ENCODE data around the gene LEF1. TPM values are rescaled to one million over a fixed set of nuclear protein-coding genes. Genes with fewer than 3 reads are reported as not detected.

The LEF1 gene
- total RNA-seq, 1 experiment from 2014 or later: 22.3 TPM

- H3K9me3 Mint-ChIP-seq (ENCODE audit: unreplicated experiment): no peaks in the 10 kb centered on the region
- H3K27ac Mint-ChIP-seq (ENCODE audit: unreplicated experiment): no peak overlapping the region
- H3K27me3 Mint-ChIP-seq (ENCODE audit: insufficient read depth, unreplicated experiment): no peaks in the 10 kb centered on the region
- Histone ChIP-seq H3K4me3 (ENCODE audit: low read depth, low read length) (no peak overlapping the region), H3K27me3 (replicated peaks; ENCODE audit: control insufficient read depth, insufficient read depth, low read length) (no peaks in the 10 kb centered on the region), H3K36me3 (ENCODE audit: control insufficient read depth, insufficient read depth, low read length) (no peaks in the 10 kb centered on the region), H3K4me1 (no peaks in the 10 kb centered on the region), H3K9me3 (no peaks in the 10 kb centered on the region)
- H3K4me1 Mint-ChIP-seq (ENCODE audit: low read depth, unreplicated experiment): no peaks in the 10 kb centered on the region
- ChIA-PET POLR2A (no interaction called here), CTCF (no interaction called here)
- intact Hi-C loops (cut with micrococcal nuclease; ENCODE audit: unreplicated experiment): no loop called here
- H3K4me3 Mint-ChIP-seq (ENCODE audit: unreplicated experiment): no peak overlapping the region
- no TSS peak for BruUV-seq (replicated peaks)
- no peak for DNase-seq
- H3K36me3 Mint-ChIP-seq (ENCODE audit: insufficient read depth, unreplicated experiment): peaks cover 4% of the 10 kb centered on the region
- TF ChIP-seq CTCF (IDR thresholded peaks at IDR 0.05; ENCODE audit: insufficient read depth in 1 of 2, low read depth in 1 of 2, low read length in 1 of 2, severe bottlenecking in 1 of 2, unreplicated experiment in 1 of 2): no peak
Measured at GRCh38 chr4:108107729-108108382, 60.9 kb downstream of the LEF1 start.

- H3K9me3 ChIP-seq: no peaks in the 10 kb centered on the region
- Mint-ChIP-seq H3K4me1 (ENCODE audit: low read depth, unreplicated experiment) (no peaks in the 10 kb centered on the region), H3K27ac (ENCODE audit: unreplicated experiment) (no peak overlapping the region), H3K9me3 (ENCODE audit: unreplicated experiment) (no peaks in the 10 kb centered on the region), H3K36me3 (ENCODE audit: insufficient read depth, unreplicated experiment) (peaks cover 4% of the 10 kb centered on the region), H3K4me3 (ENCODE audit: unreplicated experiment) (no peak overlapping the region), H3K27me3 (ENCODE audit: insufficient read depth, unreplicated experiment) (no peaks in the 10 kb centered on the region)
- no TSS peak for BruUV-seq (replicated peaks)
- POLR2A ChIA-PET: no interaction called here
- H3K27me3 ChIP-seq (replicated peaks; ENCODE audit: control insufficient read depth, insufficient read depth, low read length): no peaks in the 10 kb centered on the region
- no peak for DNase-seq
- CTCF ChIA-PET: no interaction called here
- H3K4me3 ChIP-seq (ENCODE audit: low read depth, low read length): no peak overlapping the region
- intact Hi-C loops (cut with micrococcal nuclease; ENCODE audit: unreplicated experiment): no loop called here
- no peaks in the 10 kb centered on the region for H3K36me3 ChIP-seq (ENCODE audit: control insufficient read depth, insufficient read depth, low read length)
- no peak for TF ChIP-seq CTCF (IDR thresholded peaks at IDR 0.05; ENCODE audit: insufficient read depth in 1 of 2, low read depth in 1 of 2, low read length in 1 of 2, severe bottlenecking in 1 of 2, unreplicated experiment in 1 of 2)
- H3K4me1 ChIP-seq: no peaks in the 10 kb centered on the region
Measured at GRCh38 chr4:108107101-108107500, 61.6 kb downstream of the LEF1 start.

- no peaks in the 10 kb centered on the region for H3K27me3 Mint-ChIP-seq (ENCODE audit: insufficient read depth, unreplicated experiment)
- no peak overlapping the region for H3K27ac Mint-ChIP-seq (ENCODE audit: unreplicated experiment)
- no peak for DNase-seq
- POLR2A ChIA-PET: no interaction called here
- no peak overlapping the region for H3K4me3 Mint-ChIP-seq (ENCODE audit: unreplicated experiment)
- no peaks in the 10 kb centered on the region for H3K9me3 ChIP-seq
- intact Hi-C loops (cut with micrococcal nuclease; ENCODE audit: unreplicated experiment): no loop called here
- H3K36me3 ChIP-seq (ENCODE audit: control insufficient read depth, insufficient read depth, low read length): no peaks in the 10 kb centered on the region
- H3K4me1 ChIP-seq: no peaks in the 10 kb centered on the region
- no peaks in the 10 kb centered on the region for H3K4me1 Mint-ChIP-seq (ENCODE audit: low read depth, unreplicated experiment)
- no TSS peak for BruUV-seq (replicated peaks)
- peaks cover 4% of the 10 kb centered on the region for H3K36me3 Mint-ChIP-seq (ENCODE audit: insufficient read depth, unreplicated experiment)
- TF ChIP-seq CTCF (IDR thresholded peaks at IDR 0.05; ENCODE audit: insufficient read depth in 1 of 2, low read depth in 1 of 2, low read length in 1 of 2, severe bottlenecking in 1 of 2, unreplicated experiment in 1 of 2): no peak
- H3K9me3 Mint-ChIP-seq (ENCODE audit: unreplicated experiment): no peaks in the 10 kb centered on the region
- H3K27me3 ChIP-seq (replicated peaks; ENCODE audit: control insufficient read depth, insufficient read depth, low read length): no peaks in the 10 kb centered on the region
- CTCF ChIA-PET: no interaction called here
- no peak overlapping the region for H3K4me3 ChIP-seq (ENCODE audit: low read depth, low read length)
Measured at GRCh38 chr4:108106186-108106585, 62.5 kb downstream of the LEF1 start.
